AML-193 (cell line): ENCODE data around the gene DNAJB9.

Experiments
- DNase-seq, 2 experiments: peaks; one replicate each; lab custom pipeline; 2025; lab: John Stamatoyannopoulos, UW

DNAJB9 gene

GRCh38 chr7:108568801-108569380 is 783 bp upstream of the DNAJB9 start:
- peak in 1 of 2 experiments; percentile 44 for DNase-seq

GRCh38 chr7:108570146-108570755 is 577 bp downstream of the DNAJB9 start:
- DNase-seq, result peak; percentile 31 to 54

- DNase-seq, result no peak
Measured at GRCh38 chr7:108572480-108572879, 2.8 kb downstream of the DNAJB9 start.

- no peak for DNase-seq
Measured at GRCh38 chr7:108575156-108575555, 5.5 kb downstream of the DNAJB9 start.

GRCh38 chr7:108576116-108576515 is 6.4 kb downstream of the DNAJB9 start:
- no peak for DNase-seq

GRCh38 chr7:108578937-108579336 is 9.3 kb downstream of the DNAJB9 start:
- DNase-seq, result no peak

GRCh38 chr7:108580298-108580697 is 10.6 kb downstream of the DNAJB9 start:
- DNase-seq, result no peak

GRCh38 chr7:108581655-108582491 is 12.2 kb downstream of the DNAJB9 start:
- no peak for DNase-seq

GRCh38 chr7:108584211-108584610 is 14.5 kb downstream of the DNAJB9 start:
- no peak for DNase-seq

GRCh38 chr7:108585843-108586242 is 16.2 kb downstream of the DNAJB9 start:
- no peak for DNase-seq

- no peak for DNase-seq
Measured at GRCh38 chr7:108586274-108586710, 16.6 kb downstream of the DNAJB9 start.

GRCh38 chr7:108589199-108589598 is 19.5 kb downstream of the DNAJB9 start:
- no peak for DNase-seq

- DNase-seq, result no peak
Measured at GRCh38 chr7:108589874-108590273, 20.2 kb downstream of the DNAJB9 start.

GRCh38 chr7:108590606-108591005 is 20.9 kb downstream of the DNAJB9 start:
- no peak for DNase-seq

GRCh38 chr7:108592646-108593201 is 23.1 kb downstream of the DNAJB9 start:
- DNase-seq, result no peak

GRCh38 chr7:108596560-108596959 is 26.9 kb downstream of the DNAJB9 start:
- peak in 1 of 2 experiments; percentile 26 for DNase-seq

- DNase-seq, result no peak
Measured at GRCh38 chr7:108598153-108598552, 28.5 kb downstream of the DNAJB9 start.

- no peak for DNase-seq
Measured at GRCh38 chr7:108598914-108599580, 29.4 kb downstream of the DNAJB9 start.

GRCh38 chr7:108600399-108600798 is 30.7 kb downstream of the DNAJB9 start:
- no peak for DNase-seq

GRCh38 chr7:108603656-108604306 is 34.1 kb downstream of the DNAJB9 start:
- DNase-seq, result no peak

GRCh38 chr7:108604307-108605077 is 34.8 kb downstream of the DNAJB9 start:
- DNase-seq, result no peak
